ENCODE measurements around the gene APCDD1. TPM values are rescaled to one million over a fixed set of nuclear protein-coding genes. Genes with fewer than 3 reads are reported as not detected.

The APCDD1 gene
- total and polyA plus RNA-seq, 2 experiments from 2014 or later = 0.31 to 1.0 TPM

- ATAC-seq = no peak
- H3K4me3 ChIP-seq = no peak overlapping the region
- Mint-ChIP-seq H3K9me3 (no peaks in the 10 kb centered on the region), H3K4me1 (peaks cover 23% of the 10 kb centered on the region), H3K4me3 (no peak overlapping the region), H3K27ac (no peak overlapping the region), H3K36me3 (ENCODE audit: low read depth) (peaks cover 2% of the 10 kb centered on the region; the same call in 1 of the 3 replicates), H3K27me3 (ENCODE audit: insufficient read depth, low read depth, poor library complexity) (peaks cover 6% of the 10 kb centered on the region)
- no peak overlapping the region for H3K27ac ChIP-seq (ENCODE audit: low read depth)
- H3K27me3 ChIP-seq (ENCODE audit: insufficient read depth) = peaks cover 14% of the 10 kb centered on the region
- no peak for DNase-seq (ENCODE audit: low spot score)
- no peaks in the 10 kb centered on the region for H4K20me1 ChIP-seq (replicated peaks; ENCODE audit: insufficient read depth)
- H3K9me2 ChIP-seq (ENCODE audit: insufficient read depth) = no peaks in the 10 kb centered on the region; the same call in 1 of the 2 replicates
- H3K4me1 ChIP-seq (ENCODE audit: insufficient read depth) = peaks cover 12% of the 10 kb centered on the region
- H3K4me2 ChIP-seq = no peak overlapping the region
- no peaks in the 10 kb centered on the region for H3K36me3 ChIP-seq (ENCODE audit: insufficient read depth)
- no peak for TF ChIP-seq ZNF331 (CRISPR knock-in tag; IDR thresholded peaks at IDR 0.05; ENCODE audit: low read depth)
- no peak for TF ChIP-seq REST (IDR thresholded peaks at IDR 0.05; ENCODE audit: unreplicated experiment)
- TF ChIP-seq ETS1 (IDR thresholded peaks at IDR 0.05) = no peak
- TF ChIP-seq CTCF (conservative IDR thresholded peaks at IDR 0.05; ENCODE audit: low read depth in 2 of 2) = no peak
- no peak for TF ChIP-seq EZH2phosphoT487 (IDR thresholded peaks at IDR 0.05; ENCODE audit: unreplicated experiment)
- no peak overlapping the region for H2AFZ ChIP-seq
- H3F3A ChIP-seq (replicated peaks; ENCODE audit: low read depth) = no peaks in the 10 kb centered on the region
- H3K79me2 ChIP-seq (replicated peaks; ENCODE audit: insufficient read depth) = no peaks in the 10 kb centered on the region
Measured at GRCh38 chr18:10470429-10470828, 16.0 kb downstream of the APCDD1 start.

- ATAC-seq (no peak), DNase-seq (ENCODE audit: low spot score) (no peak)
- Histone ChIP-seq H3K27me3 (ENCODE audit: insufficient read depth) (peaks cover 26% of the 10 kb centered on the region), H3F3A (replicated peaks; ENCODE audit: low read depth) (no peaks in the 10 kb centered on the region), H3K79me2 (replicated peaks; ENCODE audit: insufficient read depth) (no peaks in the 10 kb centered on the region), H2AFZ (no peak overlapping the region), H3K36me3 (ENCODE audit: insufficient read depth) (no peaks in the 10 kb centered on the region), H3K27ac (ENCODE audit: low read depth) (no peak overlapping the region), H3K9me2 (ENCODE audit: insufficient read depth) (no peaks in the 10 kb centered on the region; the same call in 1 of the 2 replicates), H3K4me3 (no peak overlapping the region), H4K20me1 (replicated peaks; ENCODE audit: insufficient read depth) (no peaks in the 10 kb centered on the region; the same call in 1 of the 2 replicates), H3K4me1 (ENCODE audit: insufficient read depth) (peaks cover 17% of the 10 kb centered on the region), H3K4me2 (no peak overlapping the region)
- H3K9me3 Mint-ChIP-seq = no peaks in the 10 kb centered on the region
- peaks cover 34% of the 10 kb centered on the region for H3K4me1 Mint-ChIP-seq
- peaks cover 17% of the 10 kb centered on the region for H3K27me3 Mint-ChIP-seq (ENCODE audit: insufficient read depth, low read depth, poor library complexity)
- H3K36me3 Mint-ChIP-seq (ENCODE audit: low read depth) = peaks cover 2% of the 10 kb centered on the region; the same call in 1 of the 3 replicates
- no peak overlapping the region for H3K4me3 Mint-ChIP-seq
- H3K27ac Mint-ChIP-seq = no peak overlapping the region
- TF ChIP-seq REST (IDR thresholded peaks at IDR 0.05; ENCODE audit: unreplicated experiment) = no peak
- no peak for TF ChIP-seq EZH2 (IDR thresholded peaks at IDR 0.05; ENCODE audit: low read depth, unreplicated experiment)
Measured at GRCh38 chr18:10471574-10471973, 17.1 kb downstream of the APCDD1 start.

Data from GM23338 (cell line).